ENCODE measurements around the gene PRKAB2.
"Not testable (repeated sequence)": the region's sequence is repeated elsewhere in the genome, so short reads cannot be mapped to it uniquely, and the experiment has no call there.

PRKAB2 gene

DNA sequence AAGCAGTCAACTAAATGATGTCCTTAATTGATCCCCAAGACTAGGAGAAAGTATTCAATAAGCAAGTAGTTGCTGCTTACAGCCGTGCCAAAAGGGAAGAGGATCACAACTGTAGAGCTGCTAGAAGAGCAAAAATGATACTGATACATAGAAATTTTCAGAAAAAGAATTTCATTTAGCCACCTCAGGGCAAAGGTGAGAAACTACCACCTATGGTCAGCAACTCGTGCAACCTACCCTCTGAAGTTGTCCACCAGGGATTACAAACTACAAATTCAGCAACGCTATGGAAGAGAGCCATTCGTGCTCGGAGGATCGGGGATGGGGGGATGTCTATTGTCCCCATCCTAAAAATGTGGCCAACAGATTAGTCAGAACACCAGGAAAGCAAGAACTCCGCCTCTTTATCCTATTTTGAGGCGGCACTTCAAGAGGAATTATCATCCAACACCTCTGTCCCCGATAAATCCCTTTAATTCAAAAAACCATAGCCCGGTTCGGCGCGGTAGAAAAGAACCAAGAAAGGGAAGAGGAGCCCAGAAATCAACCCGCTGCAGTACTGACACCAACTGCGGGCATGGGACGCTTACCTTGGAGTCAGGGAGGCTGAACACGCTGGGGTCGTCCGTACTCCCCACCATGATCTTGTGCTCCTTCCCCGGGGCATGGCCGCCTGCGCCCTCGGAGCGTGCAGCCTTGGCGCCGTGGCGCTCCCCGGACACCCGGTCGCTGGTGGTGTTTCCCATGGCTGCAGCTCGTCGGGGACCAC, 687 bp downstream of the PRKAB2 start:
- peak; percentile 11 for DNase-seq (ENCODE audit: low spot score)

- no peak for DNase-seq (ENCODE audit: low spot score)
These were observed 2.2 kb downstream of the PRKAB2 start for GRCh38 chr1:147169840-147170674.

GRCh38 chr1:147169171-147169570, 3.1 kb downstream of the PRKAB2 start:
- DNase-seq (ENCODE audit: low spot score): no peak

GRCh38 chr1:147168626-147169058, 3.6 kb downstream of the PRKAB2 start:
- DNase-seq (ENCODE audit: low spot score): no peak

GRCh38 chr1:147167365-147167764, 4.9 kb downstream of the PRKAB2 start:
- DNase-seq (ENCODE audit: low spot score): no peak

- DNase-seq (ENCODE audit: low spot score): no peak
These were observed 9.3 kb downstream of the PRKAB2 start for GRCh38 chr1:147163019-147163418.

DNA sequence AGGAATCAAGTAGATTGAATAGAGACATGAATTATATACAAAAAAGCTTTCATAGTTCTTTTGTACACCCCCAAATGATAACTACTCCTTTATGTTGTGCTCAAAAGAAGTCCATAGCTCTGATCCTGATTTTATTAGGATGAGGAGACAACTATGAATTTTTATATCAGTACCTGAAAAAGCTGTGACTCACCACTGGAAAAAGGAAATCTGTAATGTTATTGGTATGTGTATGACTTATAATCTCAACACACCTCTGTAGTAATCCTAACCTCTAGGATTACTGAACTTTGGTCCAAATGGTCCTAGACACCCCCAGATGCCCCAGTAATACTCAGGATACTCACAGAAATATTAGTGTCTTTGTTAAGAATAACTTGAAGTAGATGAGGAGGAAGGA, 10.2 kb downstream of the PRKAB2 start:
- DNase-seq (ENCODE audit: low spot score): no peak

- not testable (repeated sequence) for DNase-seq (ENCODE audit: low spot score)
These were observed 15.2 kb downstream of the PRKAB2 start for GRCh38 chr1:147157116-147157515.

- DNase-seq (ENCODE audit: low spot score): no peak
These were observed 15.6 kb downstream of the PRKAB2 start for GRCh38 chr1:147156642-147157041.

DNA sequence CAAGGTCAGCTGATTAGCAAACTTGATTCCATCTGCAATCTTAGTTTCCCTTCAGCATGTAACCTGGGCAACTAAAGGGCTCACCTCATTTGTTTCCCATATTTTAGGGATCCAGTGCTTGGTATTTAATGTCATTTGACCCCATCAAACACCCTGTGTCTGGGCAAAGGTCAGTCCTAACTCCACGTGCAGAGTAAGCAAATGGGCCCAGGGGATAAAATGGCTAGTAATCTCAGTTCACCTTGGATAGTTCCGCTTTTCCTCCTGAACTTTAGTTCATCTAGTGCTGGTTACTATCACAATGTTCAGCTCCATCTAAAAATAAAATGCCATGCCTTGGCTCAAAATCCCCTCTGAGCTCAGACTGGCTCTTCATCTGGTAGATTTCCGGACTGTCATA, 19.5 kb downstream of the PRKAB2 start:
- no peak for DNase-seq (ENCODE audit: low spot score)

DNA sequence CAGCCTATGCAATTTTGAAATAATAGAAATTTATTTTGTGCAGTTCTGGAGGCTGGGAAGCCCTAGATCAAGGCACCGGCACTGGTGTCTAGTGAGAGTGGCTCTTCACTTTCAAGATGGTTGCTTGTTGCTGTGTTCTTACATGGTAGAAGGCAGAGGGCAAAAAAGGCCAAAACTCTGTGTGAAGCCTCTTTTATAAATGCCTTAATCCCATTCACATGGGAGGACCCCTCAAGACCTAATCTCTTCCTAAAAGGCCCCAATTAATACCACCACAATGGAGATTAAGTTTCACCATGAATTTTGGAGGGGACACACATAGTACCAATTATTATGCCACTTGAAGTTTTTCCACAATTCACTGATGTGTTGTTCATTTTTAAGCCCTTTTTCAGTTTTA, 21.0 kb downstream of the PRKAB2 start:
- no peak for DNase-seq (ENCODE audit: low spot score)

GRCh38 chr1:147142886-147143285, 29.4 kb downstream of the PRKAB2 start:
- no peak for DNase-seq (ENCODE audit: low spot score)

DNA sequence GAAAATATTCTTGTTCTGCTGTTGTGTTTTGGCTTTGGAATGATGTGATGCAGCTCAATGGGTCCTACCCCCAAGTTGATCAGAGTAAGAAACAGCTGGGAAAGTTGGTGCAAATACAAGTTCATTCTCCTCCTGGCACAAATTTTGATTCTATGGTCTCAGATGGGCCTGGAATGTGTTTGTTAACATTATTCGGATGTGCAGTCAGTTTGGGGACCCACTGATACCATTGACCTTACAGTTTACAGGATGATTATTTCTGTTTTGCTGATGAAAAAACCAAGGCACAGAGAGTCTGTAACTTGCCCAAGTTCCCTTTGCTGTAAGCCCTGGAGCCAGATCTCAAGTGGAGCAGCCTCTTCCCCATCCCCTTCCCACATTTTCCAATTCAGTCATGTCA, 41.5 kb downstream of the PRKAB2 start:
- not testable (repeated sequence) for DNase-seq (ENCODE audit: low spot score)

- no peak for DNase-seq (ENCODE audit: low spot score)
These were observed 43.0 kb downstream of the PRKAB2 start for GRCh38 chr1:147129116-147129873.

GRCh38 chr1:147124266-147124665, 48.0 kb downstream of the PRKAB2 start:
- DNase-seq (ENCODE audit: low spot score): no peak

- DNase-seq (ENCODE audit: low spot score): no peak
These were observed 55.2 kb downstream of the PRKAB2 start for GRCh38 chr1:147117109-147117508.

GRCh38 chr1:147115496-147115895, 56.8 kb downstream of the PRKAB2 start:
- DNase-seq (ENCODE audit: low spot score): no peak

- not testable (repeated sequence) for DNase-seq (ENCODE audit: low spot score)
These were observed 57.2 kb downstream of the PRKAB2 start for GRCh38 chr1:147115079-147115478.

DNA sequence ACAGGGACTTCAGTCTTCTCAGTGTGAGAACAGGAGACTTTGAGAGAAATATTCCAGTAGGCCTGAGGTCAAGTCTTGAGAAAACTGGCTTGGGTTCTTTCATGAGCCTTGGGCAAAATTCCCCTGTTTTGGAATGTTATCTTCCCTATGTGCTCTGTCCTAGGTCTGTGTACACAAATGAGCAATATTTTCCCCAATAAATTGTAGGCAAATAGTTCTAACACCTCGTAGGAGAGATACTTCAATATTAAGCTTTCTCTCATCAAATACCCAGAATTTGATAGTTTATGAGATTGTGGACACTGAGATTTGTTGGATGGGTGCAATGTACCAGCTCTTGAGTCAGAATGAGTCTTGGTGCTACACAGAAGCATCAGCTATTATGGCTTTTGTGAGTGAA, 57.9 kb downstream of the PRKAB2 start:
- not testable (repeated sequence) for DNase-seq (ENCODE audit: low spot score)

- no peak for DNase-seq (ENCODE audit: low spot score)
These were observed 60.7 kb downstream of the PRKAB2 start for GRCh38 chr1:147111381-147112130.

- DNase-seq (ENCODE audit: low spot score): no peak
These were observed 61.4 kb downstream of the PRKAB2 start for GRCh38 chr1:147110872-147111271.

- no peak for DNase-seq (ENCODE audit: low spot score)
These were observed 61.8 kb downstream of the PRKAB2 start for GRCh38 chr1:147110434-147110833.
